SK-N-SH treated with all-trans-retinoic acid at 6 μM for 48 hours (cell line): ENCODE data around the gene RHBDD1.

Experiments used
- ATAC-seq: fragments of 200-7000 bp; cut with Tn5 transposase; 3 replicates; pipeline ENCODE4 v1.9.1; 2020; ENCODE audit warnings: mild to moderate bottlenecking, moderate library complexity
- ARNTL ChIP-seq: fragments of 450-650 bp; formaldehyde crosslinking; IDR thresholded peaks from 2 replicates; pipeline ENCODE4 v1.5.0; 2020; ENCODE audit warnings: low read depth, mild to moderate bottlenecking, moderate library complexity, borderline replicate concordance
- BACH2 ChIP-seq: fragments of 250-450 bp; sonication (Bioruptor Pico); IDR thresholded peaks from 2 replicates; pipeline ENCODE4 v1.9.0; 2021; ENCODE audit warnings: mild to moderate bottlenecking, borderline replicate concordance
- CSDC2 ChIP-seq: fragments of 250-450 bp; sonication (Bioruptor Pico); IDR thresholded peaks from 2 replicates; pipeline ENCODE4 v1.5.0; 2020; ENCODE audit warnings: mild to moderate bottlenecking, moderate library complexity
- ESRRG ChIP-seq: fragments of 250-450 bp; sonication (Bioruptor Pico); IDR thresholded peaks from 2 replicates; pipeline ENCODE4 v1.6.1; 2021; ENCODE audit warnings: mild to moderate bottlenecking
- ISL1 ChIP-seq: fragments of 250-450 bp; sonication (Bioruptor Pico); IDR thresholded peaks from 2 replicates; pipeline ENCODE4 v2.1.2; 2022; ENCODE audit warnings: mild to moderate bottlenecking, moderate library complexity
- PPARA ChIP-seq: fragments of 250-450 bp; sonication (Bioruptor Pico); IDR thresholded peaks from 2 replicates; pipeline ENCODE4 v1.5.0; 2020; ENCODE audit warnings: mild to moderate bottlenecking, borderline replicate concordance
- RARB ChIP-seq: fragments of 250-450 bp; sonication (Bioruptor Pico); IDR thresholded peaks from 2 replicates; pipeline ENCODE4 v1.8.0; 2021; ENCODE audit warnings: mild to moderate bottlenecking, moderate library complexity
- SNAI2 ChIP-seq: fragments of 250-450 bp; sonication (Bioruptor Pico); IDR thresholded peaks from 2 replicates; pipeline ENCODE4 v1.5.0; 2020; ENCODE audit warnings: mild to moderate bottlenecking, moderate library complexity
- TCF4 ChIP-seq: fragments of 250-450 bp; sonication (Bioruptor Pico); IDR thresholded peaks from 2 replicates; pipeline ENCODE4 v1.8.0; 2021; ENCODE audit warnings: mild to moderate bottlenecking, moderate library complexity, borderline replicate concordance
- TOX ChIP-seq: fragments of 250-450 bp; sonication (Bioruptor Pico); IDR thresholded peaks from 2 replicates; pipeline ENCODE4 v1.8.0; 2021; ENCODE audit warnings: mild to moderate bottlenecking, moderate library complexity, borderline replicate concordance
- ZC3H10 ChIP-seq: fragments of 250-450 bp; sonication (Bioruptor Pico); IDR thresholded peaks from 2 replicates; pipeline ENCODE4 v1.5.1; 2021; ENCODE audit warnings: mild to moderate bottlenecking, moderate library complexity
- ZFP3 ChIP-seq: fragments of 250-450 bp; sonication (Bioruptor Pico); IDR thresholded peaks from 2 replicates; pipeline ENCODE4 v1.5.0; 2020; ENCODE audit warnings: mild to moderate bottlenecking, moderate library complexity
- ZFP30 ChIP-seq: fragments of 450-650 bp; formaldehyde crosslinking; IDR thresholded peaks from 2 replicates; pipeline ENCODE4 v1.5.0; 2022; ENCODE audit warnings: mild to moderate bottlenecking, moderate library complexity
- ZNF565 ChIP-seq: fragments of 450-650 bp; formaldehyde crosslinking; conservative IDR thresholded peaks from 2 replicates; pipeline ENCODE4 v1.5.0; 2020; ENCODE audit warnings: low read depth, mild to moderate bottlenecking, moderate library complexity
- TF ChIP-seq, protein P1 (sequence below): fragments of 250-450 bp; sonication (Bioruptor Pico); IDR thresholded peaks from 2 replicates; pipeline ENCODE4 v1.8.0; 2020; ENCODE audit warnings: mild to moderate bottlenecking, moderate library complexity, borderline replicate concordance
- TF ChIP-seq, protein P2 (sequence below): fragments of 250-450 bp; sonication (Bioruptor Pico); IDR thresholded peaks from 2 replicates; pipeline ENCODE4 v1.5.1; 2021; ENCODE audit warnings: mild to moderate bottlenecking, moderate library complexity
- TF ChIP-seq, protein P3 (sequence below): fragments of 250-450 bp; sonication (Bioruptor Pico); IDR thresholded peaks from 2 replicates; pipeline ENCODE4 v1.5.0; 2020; ENCODE audit warnings: mild to moderate bottlenecking, moderate library complexity
- TF ChIP-seq, protein P4 (sequence below): fragments of 250-450 bp; sonication (Bioruptor Pico); IDR thresholded peaks from 2 replicates; pipeline ENCODE4 v1.8.0; 2021; ENCODE audit warnings: low read depth, mild to moderate bottlenecking, moderate library complexity, borderline replicate concordance
- TF ChIP-seq, protein P5 (sequence below): fragments of 250-450 bp; sonication (Bioruptor Pico); IDR thresholded peaks from 2 replicates; pipeline ENCODE4 v1.5.1; 2020; ENCODE audit warnings: low read depth, mild to moderate bottlenecking, moderate library complexity

Gene RHBDD1

DNA sequence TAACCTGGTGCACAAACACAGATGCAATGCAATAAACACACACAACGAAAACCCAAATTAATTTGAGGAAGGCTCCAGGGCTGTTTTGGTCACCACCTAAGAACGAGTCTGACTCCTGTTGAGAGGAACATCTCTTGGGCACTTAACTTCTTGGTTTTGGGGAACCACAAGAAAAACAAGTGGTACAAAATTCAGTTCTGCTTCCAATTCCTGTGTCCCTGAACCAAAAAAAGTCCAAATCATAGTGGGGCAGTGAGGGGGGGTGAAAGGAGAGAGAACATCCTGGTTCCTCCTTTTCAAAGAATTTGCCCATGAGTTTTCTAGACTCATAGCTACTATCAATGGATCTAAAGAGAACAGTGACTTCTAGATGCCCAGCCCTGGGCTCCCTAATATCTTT, 184.6 kb downstream of the RHBDD1 start (continued):
- TF ChIP-seq ARNTL: no peak

DNA sequence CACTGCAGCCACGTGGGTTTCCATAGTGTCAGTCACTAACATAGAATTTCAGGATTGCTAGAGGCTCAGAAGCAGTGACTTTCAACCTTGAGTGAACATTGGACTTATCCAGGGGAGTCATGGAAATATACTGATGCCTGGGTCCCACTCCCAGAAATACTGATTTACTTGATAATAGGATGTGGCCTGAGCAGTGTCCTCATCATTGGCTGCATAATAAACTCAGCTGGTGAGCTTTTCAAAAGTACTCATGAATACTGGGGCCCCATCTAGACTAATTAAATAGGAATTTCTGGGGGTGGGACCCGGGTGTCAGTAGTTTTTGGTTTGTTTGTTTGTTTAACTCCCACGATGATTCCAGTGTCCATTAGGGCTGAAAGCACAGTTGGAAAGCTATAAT, 186.8 kb downstream of the RHBDD1 start:
- no peak for ATAC-seq
- no peak for TF ChIP-seq ARNTL
- no peak for TF ChIP-seq ZFP30 (CRISPR knock-in tag)
- no peak for TF ChIP-seq ZFP3
- TF ChIP-seq, protein P1, sequence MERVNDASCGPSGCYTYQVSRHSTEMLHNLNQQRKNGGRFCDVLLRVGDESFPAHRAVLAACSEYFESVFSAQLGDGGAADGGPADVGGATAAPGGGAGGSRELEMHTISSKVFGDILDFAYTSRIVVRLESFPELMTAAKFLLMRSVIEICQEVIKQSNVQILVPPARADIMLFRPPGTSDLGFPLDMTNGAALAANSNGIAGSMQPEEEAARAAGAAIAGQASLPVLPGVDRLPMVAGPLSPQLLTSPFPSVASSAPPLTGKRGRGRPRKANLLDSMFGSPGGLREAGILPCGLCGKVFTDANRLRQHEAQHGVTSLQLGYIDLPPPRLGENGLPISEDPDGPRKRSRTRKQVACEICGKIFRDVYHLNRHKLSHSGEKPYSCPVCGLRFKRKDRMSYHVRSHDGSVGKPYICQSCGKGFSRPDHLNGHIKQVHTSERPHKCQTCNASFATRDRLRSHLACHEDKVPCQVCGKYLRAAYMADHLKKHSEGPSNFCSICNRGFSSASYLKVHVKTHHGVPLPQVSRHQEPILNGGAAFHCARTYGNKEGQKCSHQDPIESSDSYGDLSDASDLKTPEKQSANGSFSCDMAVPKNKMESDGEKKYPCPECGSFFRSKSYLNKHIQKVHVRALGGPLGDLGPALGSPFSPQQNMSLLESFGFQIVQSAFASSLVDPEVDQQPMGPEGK (CRISPR knock-in tag): no peak
- TF ChIP-seq, protein P2, sequence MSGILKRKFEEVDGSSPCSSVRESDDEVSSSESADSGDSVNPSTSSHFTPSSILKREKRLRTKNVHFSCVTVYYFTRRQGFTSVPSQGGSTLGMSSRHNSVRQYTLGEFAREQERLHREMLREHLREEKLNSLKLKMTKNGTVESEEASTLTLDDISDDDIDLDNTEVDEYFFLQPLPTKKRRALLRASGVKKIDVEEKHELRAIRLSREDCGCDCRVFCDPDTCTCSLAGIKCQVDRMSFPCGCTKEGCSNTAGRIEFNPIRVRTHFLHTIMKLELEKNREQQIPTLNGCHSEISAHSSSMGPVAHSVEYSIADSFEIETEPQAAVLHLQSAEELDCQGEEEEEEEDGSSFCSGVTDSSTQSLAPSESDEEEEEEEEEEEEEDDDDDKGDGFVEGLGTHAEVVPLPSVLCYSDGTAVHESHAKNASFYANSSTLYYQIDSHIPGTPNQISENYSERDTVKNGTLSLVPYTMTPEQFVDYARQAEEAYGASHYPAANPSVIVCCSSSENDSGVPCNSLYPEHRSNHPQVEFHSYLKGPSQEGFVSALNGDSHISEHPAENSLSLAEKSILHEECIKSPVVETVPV: no peak
- TF ChIP-seq, protein P3, sequence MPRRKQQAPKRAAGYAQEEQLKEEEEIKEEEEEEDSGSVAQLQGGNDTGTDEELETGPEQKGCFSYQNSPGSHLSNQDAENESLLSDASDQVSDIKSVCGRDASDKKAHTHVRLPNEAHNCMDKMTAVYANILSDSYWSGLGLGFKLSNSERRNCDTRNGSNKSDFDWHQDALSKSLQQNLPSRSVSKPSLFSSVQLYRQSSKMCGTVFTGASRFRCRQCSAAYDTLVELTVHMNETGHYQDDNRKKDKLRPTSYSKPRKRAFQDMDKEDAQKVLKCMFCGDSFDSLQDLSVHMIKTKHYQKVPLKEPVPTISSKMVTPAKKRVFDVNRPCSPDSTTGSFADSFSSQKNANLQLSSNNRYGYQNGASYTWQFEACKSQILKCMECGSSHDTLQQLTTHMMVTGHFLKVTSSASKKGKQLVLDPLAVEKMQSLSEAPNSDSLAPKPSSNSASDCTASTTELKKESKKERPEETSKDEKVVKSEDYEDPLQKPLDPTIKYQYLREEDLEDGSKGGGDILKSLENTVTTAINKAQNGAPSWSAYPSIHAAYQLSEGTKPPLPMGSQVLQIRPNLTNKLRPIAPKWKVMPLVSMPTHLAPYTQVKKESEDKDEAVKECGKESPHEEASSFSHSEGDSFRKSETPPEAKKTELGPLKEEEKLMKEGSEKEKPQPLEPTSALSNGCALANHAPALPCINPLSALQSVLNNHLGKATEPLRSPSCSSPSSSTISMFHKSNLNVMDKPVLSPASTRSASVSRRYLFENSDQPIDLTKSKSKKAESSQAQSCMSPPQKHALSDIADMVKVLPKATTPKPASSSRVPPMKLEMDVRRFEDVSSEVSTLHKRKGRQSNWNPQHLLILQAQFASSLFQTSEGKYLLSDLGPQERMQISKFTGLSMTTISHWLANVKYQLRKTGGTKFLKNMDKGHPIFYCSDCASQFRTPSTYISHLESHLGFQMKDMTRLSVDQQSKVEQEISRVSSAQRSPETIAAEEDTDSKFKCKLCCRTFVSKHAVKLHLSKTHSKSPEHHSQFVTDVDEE (CRISPR knock-in tag): no peak

DNA sequence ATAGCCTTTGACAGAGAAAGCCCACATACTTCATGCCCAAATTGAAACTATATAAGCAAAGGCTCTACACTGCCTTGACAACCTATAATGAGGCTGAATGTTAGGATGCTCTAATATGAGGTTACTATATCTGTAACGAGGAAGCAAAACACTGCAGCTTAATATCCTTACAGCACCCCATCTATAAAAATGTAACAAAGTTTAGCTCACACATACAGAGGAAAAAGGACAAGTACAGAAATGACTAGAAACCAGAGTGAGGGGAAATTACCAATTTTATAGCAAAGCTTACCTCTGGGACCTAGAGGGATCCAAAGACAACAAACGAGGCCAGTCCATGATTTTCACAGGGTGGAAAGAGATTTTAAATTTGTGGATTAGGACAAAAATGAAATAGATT, 189.7 kb downstream of the RHBDD1 start:
- no peak for ATAC-seq
- no peak for TF ChIP-seq ISL1 (CRISPR knock-in tag)
- no peak for TF ChIP-seq ZNF565 (CRISPR knock-in tag)
- TF ChIP-seq, protein P1 (CRISPR knock-in tag): no peak
- TF ChIP-seq TCF4 (CRISPR knock-in tag): no peak
- TF ChIP-seq CSDC2 (CRISPR knock-in tag): no peak
- no peak for TF ChIP-seq ZFP30 (CRISPR knock-in tag)
- TF ChIP-seq ARNTL: no peak
- TF ChIP-seq RARB (CRISPR knock-in tag): no peak
- TF ChIP-seq TOX (CRISPR knock-in tag): no peak
- TF ChIP-seq, protein P2: no peak
- TF ChIP-seq ZC3H10 (CRISPR knock-in tag): no peak
- no peak for TF ChIP-seq PPARA (CRISPR knock-in tag)
- TF ChIP-seq, protein P4, sequence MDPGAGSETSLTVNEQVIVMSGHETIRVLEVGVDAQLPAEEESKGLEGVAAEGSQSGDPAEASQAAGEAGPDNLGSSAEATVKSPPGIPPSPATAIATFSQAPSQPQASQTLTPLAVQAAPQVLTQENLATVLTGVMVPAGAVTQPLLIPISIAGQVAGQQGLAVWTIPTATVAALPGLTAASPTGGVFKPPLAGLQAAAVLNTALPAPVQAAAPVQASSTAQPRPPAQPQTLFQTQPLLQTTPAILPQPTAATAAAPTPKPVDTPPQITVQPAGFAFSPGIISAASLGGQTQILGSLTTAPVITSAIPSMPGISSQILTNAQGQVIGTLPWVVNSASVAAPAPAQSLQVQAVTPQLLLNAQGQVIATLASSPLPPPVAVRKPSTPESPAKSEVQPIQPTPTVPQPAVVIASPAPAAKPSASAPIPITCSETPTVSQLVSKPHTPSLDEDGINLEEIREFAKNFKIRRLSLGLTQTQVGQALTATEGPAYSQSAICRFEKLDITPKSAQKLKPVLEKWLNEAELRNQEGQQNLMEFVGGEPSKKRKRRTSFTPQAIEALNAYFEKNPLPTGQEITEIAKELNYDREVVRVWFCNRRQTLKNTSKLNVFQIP (CRISPR knock-in tag): no peak
- TF ChIP-seq ESRRG: no peak
- TF ChIP-seq, protein P5, sequence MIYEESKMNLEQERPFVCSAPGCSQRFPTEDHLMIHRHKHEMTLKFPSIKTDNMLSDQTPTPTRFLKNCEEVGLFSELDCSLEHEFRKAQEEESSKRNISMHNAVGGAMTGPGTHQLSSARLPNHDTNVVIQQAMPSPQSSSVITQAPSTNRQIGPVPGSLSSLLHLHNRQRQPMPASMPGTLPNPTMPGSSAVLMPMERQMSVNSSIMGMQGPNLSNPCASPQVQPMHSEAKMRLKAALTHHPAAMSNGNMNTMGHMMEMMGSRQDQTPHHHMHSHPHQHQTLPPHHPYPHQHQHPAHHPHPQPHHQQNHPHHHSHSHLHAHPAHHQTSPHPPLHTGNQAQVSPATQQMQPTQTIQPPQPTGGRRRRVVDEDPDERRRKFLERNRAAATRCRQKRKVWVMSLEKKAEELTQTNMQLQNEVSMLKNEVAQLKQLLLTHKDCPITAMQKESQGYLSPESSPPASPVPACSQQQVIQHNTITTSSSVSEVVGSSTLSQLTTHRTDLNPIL (CRISPR knock-in tag): no peak
- no peak for TF ChIP-seq SNAI2
- TF ChIP-seq, protein P3 (CRISPR knock-in tag): no peak
- no peak for TF ChIP-seq BACH2 (CRISPR knock-in tag)
